ENCODE measurements around the gene ARHGEF17. TPM values are rescaled to one million over a fixed set of nuclear protein-coding genes. Genes with fewer than 3 reads are reported as not detected.
A peak's percentile ranks its signal among the peaks of the same experiment; 100 is the strongest.

Gene ARHGEF17
- total and polyA plus RNA-seq, 2 of the 13 experiments (the other 11 are each of a cell fraction or from before 2014, with no cell fraction given) = 10.7 to 28.8 TPM

- TF ChIP-seq CSRNP1 (CRISPR knock-in tag; IDR thresholded peaks at IDR 0.05) = no peak
- TF ChIP-seq MATR3 (CRISPR knock-in tag; IDR thresholded peaks at IDR 0.05) = no peak
- no peak for TF ChIP-seq RNF219 (CRISPR knock-in tag; IDR thresholded peaks at IDR 0.05)
- peak; percentile 48; the same call in 1 of the 2 replicates for TF ChIP-seq HOXA5 (CRISPR knock-in tag; IDR thresholded peaks at IDR 0.05)
- no peak for TF ChIP-seq KDM5A (IDR thresholded peaks at IDR 0.05; ENCODE audit: borderline replicate concordance, low read length)
- TF ChIP-seq ZBTB26 (CRISPR knock-in tag; IDR thresholded peaks at IDR 0.05; ENCODE audit: borderline replicate concordance) = peak; percentile 72; the same call in 1 of the 2 replicates
- TF ChIP-seq AGO1 (IDR thresholded peaks at IDR 0.05; ENCODE audit: low read depth, low read length, poor library complexity, severe bottlenecking) = no peak
- TF ChIP-seq ZNF501 (CRISPR knock-in tag; IDR thresholded peaks at IDR 0.05) = no peak; the same call in 1 of the 2 replicates
- no peak for TF ChIP-seq NBN (conservative IDR thresholded peaks at IDR 0.05)
- no peak for TF ChIP-seq NR2F6 (IDR thresholded peaks at IDR 0.05)
- TF ChIP-seq NR2F6 (CRISPR knock-in tag; IDR thresholded peaks at IDR 0.05) = no peak; the same call in 1 of the 2 replicates
- no peak for TF ChIP-seq RBM22 (optimal IDR thresholded peaks at IDR 0.05; ENCODE audit: low read length)
- TF ChIP-seq ZNF451 (CRISPR knock-in tag; IDR thresholded peaks at IDR 0.05) = no peak
- TF ChIP-seq RFXANK (CRISPR knock-in tag; IDR thresholded peaks at IDR 0.05) = no peak
- no peak for TF ChIP-seq ZNF382 (CRISPR knock-in tag; IDR thresholded peaks at IDR 0.05; ENCODE audit: borderline replicate concordance)
- TF ChIP-seq MED1 (CRISPR knock-in tag; IDR thresholded peaks at IDR 0.05) = peak; percentile 53; the same call in 1 of the 2 replicates
- TF ChIP-seq CSRNP2 (CRISPR knock-in tag; conservative IDR thresholded peaks at IDR 0.05; ENCODE audit: low read depth) = no peak
- no peak for TF ChIP-seq ZNF567 (CRISPR knock-in tag; IDR thresholded peaks at IDR 0.05; ENCODE audit: borderline replicate concordance)
- TF ChIP-seq MXI1 (IDR thresholded peaks at IDR 0.05; ENCODE audit: borderline replicate concordance, low read depth, low read length) = no peak
- no peak for TF ChIP-seq ZBTB37 (CRISPR knock-in tag; IDR thresholded peaks at IDR 0.05)
- no peak for TF ChIP-seq KLF6 (CRISPR knock-in tag; IDR thresholded peaks at IDR 0.05)
Observed at GRCh38 chr11:73308003-73308960, at the start of gene ARHGEF17 (continued).

Measured in HepG2 (cell line).